Endothelial cell of umbilical vein (primary cell): ENCODE results near the gene BLTP1. TPM values are rescaled to one million over a fixed set of nuclear protein-coding genes. Genes with fewer than 3 reads are reported as not detected.

Source experiments
- BruUV-seq: library from RNA; stranded (reverse); fragments of 400-500 nt; replicated peaks from 2 replicates; lab custom pipeline; 2021; lab: Mats Ljungman, UMichigan
- CTCF ChIA-PET: fragments of 300-600, 350-600 bp; sonication (Branson Sonifier 250); formaldehyde crosslinking; loops from one replicate; lab custom pipeline; 2021; ENCODE audit warnings: antibody characterized with exemption, inconsistent platforms; lab: Charles Lee
- POLR2A ChIA-PET: fragments of 300-600, 350-600 bp; sonication (Branson Sonifier 250); formaldehyde crosslinking; loops from one replicate; lab custom pipeline; 2021; ENCODE audit warnings: antibody characterized with exemption, inconsistent platforms; lab: Charles Lee
- DNase-seq: peaks from one replicate; pipeline ENCODE4 v3.0.0-alpha.2; 2011; ENCODE audit warnings: low read depth, low spot score
- FAIRE-seq: peaks from 2 replicates; lab custom pipeline; 2011; peaks lifted over from hg19 to GRCh38; lab: Jason Lieb, UNC
- H2AFZ ChIP-seq: 2 replicates; pipeline ENCODE4 v1.6.0; 2012; ENCODE audit warnings: low read depth, low read length, control low read depth, inconsistent platforms
- H3K27ac ChIP-seq: 2 replicates; pipeline ENCODE4 v1.5.1; 2011; ENCODE audit warnings: low read depth, mild to moderate bottlenecking, control low read depth, low read length, moderate library complexity; ENCODE audit not compliant: insufficient read depth
- H3K27me3 ChIP-seq, 2 experiments: 2 replicates each; pipeline versions ENCODE4 v1.6.0 to v1.6.1; 2011; ENCODE audit warnings: low read length in 2 of 2, mixed read lengths in 1 of 2; ENCODE audit not compliant: control insufficient read depth in 2 of 2, insufficient read depth in 2 of 2
- H3K36me3 ChIP-seq, 2 experiments: 2 replicates in 1 of 2; 3 replicates in 1 of 2; pipeline ENCODE4 v1.5.1; 2011; ENCODE audit warnings: low read length in 2 of 2, mild to moderate bottlenecking in 1 of 2, moderate library complexity in 1 of 2; ENCODE audit not compliant: control insufficient read depth in 2 of 2, insufficient read depth in 2 of 2; ENCODE audit errors: extremely low read depth in 1 of 2
- H3K4me1 ChIP-seq: 3 replicates; pipeline ENCODE4 v1.5.1; 2011; ENCODE audit warnings: mild to moderate bottlenecking, low read length; ENCODE audit not compliant: control insufficient read depth, insufficient read depth; ENCODE audit errors: extremely low read depth
- H3K4me2 ChIP-seq: 2 replicates; pipeline ENCODE4 v1.6.1; 2011; ENCODE audit warnings: low read length, control low read depth, mixed read lengths; ENCODE audit not compliant: insufficient read depth
- H3K4me3 ChIP-seq, 3 experiments: fragments of 200-600 bp in 1 of 3; sonication (generic), shearing (Covaris generic) in 1 of 3; replicated peaks in 1 of 3; 2 replicates each; pipeline ENCODE4 v1.5.1; 2011 to 2016; ENCODE audit warnings: control low read depth in 3 of 3, low read length in 3 of 3, mild to moderate bottlenecking in 2 of 3, inconsistent platforms in 1 of 3, low read depth in 1 of 3, moderate library complexity in 1 of 3; ENCODE audit not compliant: insufficient read depth in 1 of 3
- H3K79me2 ChIP-seq: 2 replicates; pipeline ENCODE4 v1.6.0; 2012; ENCODE audit warnings: low read length, inconsistent platforms; ENCODE audit not compliant: control insufficient read depth, insufficient read depth
- H3K9ac ChIP-seq: replicated peaks from 2 replicates; pipeline ENCODE3; 2011; ENCODE audit warnings: low read length, control low read depth; ENCODE audit not compliant: insufficient read depth; ENCODE audit errors: extremely low read depth
- H3K9me1 ChIP-seq: replicated peaks from 3 replicates; pipeline ENCODE4 v1.6.0; 2011; ENCODE audit warnings: mild to moderate bottlenecking, low read length; ENCODE audit not compliant: control insufficient read depth, insufficient read depth; ENCODE audit errors: extremely low read depth
- H3K9me3 ChIP-seq: replicated peaks from 2 replicates; pipeline ENCODE4 v1.5.1; 2012; ENCODE audit warnings: low read length, inconsistent platforms; ENCODE audit not compliant: control insufficient read depth, insufficient read depth
- H4K20me1 ChIP-seq: replicated peaks from 2 replicates; pipeline ENCODE3; 2011; ENCODE audit warnings: mild to moderate bottlenecking, low read length; ENCODE audit not compliant: control insufficient read depth, insufficient read depth; ENCODE audit errors: extremely low read depth
- EZH2 ChIP-seq: IDR thresholded peaks from 2 replicates; pipeline ENCODE4 v1.6.1; 2012; ENCODE audit warnings: borderline replicate concordance, low read depth, mild to moderate bottlenecking, moderate library complexity, low read length, inconsistent platforms; ENCODE audit not compliant: severe bottlenecking
- FOS ChIP-seq: IDR thresholded peaks from 2 replicates; pipeline ENCODE4 v1.6.1; 2011; ENCODE audit warnings: mild to moderate bottlenecking, low read length, moderate library complexity, borderline replicate concordance; ENCODE audit not compliant: insufficient read depth
- GATA2 ChIP-seq: IDR thresholded peaks from 2 replicates; pipeline ENCODE4 v1.7.0; 2011; ENCODE audit warnings: low read depth, mild to moderate bottlenecking, moderate library complexity, mixed read lengths, low read length; ENCODE audit not compliant: insufficient read length, insufficient read depth
- JUN ChIP-seq: IDR thresholded peaks from 2 replicates; pipeline ENCODE4 v1.6.1; 2011; ENCODE audit warnings: borderline replicate concordance, low read depth; ENCODE audit not compliant: insufficient read length, insufficient read depth
- MYC ChIP-seq: IDR thresholded peaks from one replicate; pipeline ENCODE4 v1.6.1; 2011; ENCODE audit warnings: mild to moderate bottlenecking, low read depth, low read length
- POLR2A ChIP-seq: IDR thresholded peaks from 2 replicates; pipeline ENCODE4 v1.6.1; 2012; ENCODE audit warnings: low read depth, mild to moderate bottlenecking, control low read depth, low read length
- POLR2AphosphoS5 ChIP-seq: IDR thresholded peaks from 2 replicates; pipeline ENCODE4 v1.6.1; 2012; ENCODE audit warnings: low read depth, mild to moderate bottlenecking, control low read depth, low read length, moderate library complexity; ENCODE audit not compliant: insufficient read depth
- dilution Hi-C: fragments of 300-500 bp; cut with MboI; formaldehyde crosslinking; loops from one replicate; pipeline ENCODE4 v1.15.0; 2019; ENCODE audit warnings: low sequenced_read_pairs; ENCODE audit not compliant: extremely low pct_ligation_motif_present
- intact Hi-C: fragments of 100-400 bp; cut with micrococcal nuclease; formaldehyde crosslinking; loops from one replicate; pipeline ENCODE4 v1.10.0; 2022
- polyA plus RNA-seq, 4 experiments: library from polyadenylated mRNA; depleted of rRNA in 3 of 4; stranded (reverse) in 3 of 4; unstranded in 1 of 4; fragments of >200 nt; gene quantifications; 2 replicates each; pipeline versions ENCODE4 v1.2.1 to v1.2.3, GENCODE V29; 2011 to 2012; ENCODE audit warnings: missing spikeins in 1 of 4
- total RNA-seq: library from RNA; stranded (reverse); gene quantifications from 2 replicates; pipeline ENCODE4 v1.2.3, GENCODE V29; 2021
- TF ChIP-seq, protein P1 (sequence below), 2 donors: IDR thresholded peaks; 1 replicate in 1 of 2; 2 replicates in 1 of 2; pipeline ENCODE4 v1.5.1; 2011; ENCODE audit warnings: low read length in 2 of 2, mild to moderate bottlenecking in 2 of 2, moderate library complexity in 2 of 2, control low read depth in 1 of 2, inconsistent platforms in 1 of 2, low read depth in 1 of 2; ENCODE audit not compliant: insufficient read depth in 1 of 2; ENCODE audit errors: extremely low read depth in 1 of 2
- TF ChIP-seq, protein P2 (sequence below): IDR thresholded peaks from 2 replicates; pipeline ENCODE4 v1.6.1; 2011; ENCODE audit not compliant: insufficient read depth, insufficient read length

The BLTP1 gene
- total and polyA plus RNA-seq, 2 donors (not counting 3 experiments of a cell fraction or from before 2014, with no cell fraction given): 14.7 to 47.1 TPM

- no peaks in the 10 kb centered on the region for H3K79me2 ChIP-seq
- no peak overlapping the region for H3K27ac ChIP-seq
- DNase-seq (no peak), FAIRE-seq (no peak)
- no TSS peak for BruUV-seq
- H3K9me3 ChIP-seq: no peaks in the 10 kb centered on the region
- POLR2A ChIA-PET: no interaction called here
- TF ChIP-seq, protein P1, sequence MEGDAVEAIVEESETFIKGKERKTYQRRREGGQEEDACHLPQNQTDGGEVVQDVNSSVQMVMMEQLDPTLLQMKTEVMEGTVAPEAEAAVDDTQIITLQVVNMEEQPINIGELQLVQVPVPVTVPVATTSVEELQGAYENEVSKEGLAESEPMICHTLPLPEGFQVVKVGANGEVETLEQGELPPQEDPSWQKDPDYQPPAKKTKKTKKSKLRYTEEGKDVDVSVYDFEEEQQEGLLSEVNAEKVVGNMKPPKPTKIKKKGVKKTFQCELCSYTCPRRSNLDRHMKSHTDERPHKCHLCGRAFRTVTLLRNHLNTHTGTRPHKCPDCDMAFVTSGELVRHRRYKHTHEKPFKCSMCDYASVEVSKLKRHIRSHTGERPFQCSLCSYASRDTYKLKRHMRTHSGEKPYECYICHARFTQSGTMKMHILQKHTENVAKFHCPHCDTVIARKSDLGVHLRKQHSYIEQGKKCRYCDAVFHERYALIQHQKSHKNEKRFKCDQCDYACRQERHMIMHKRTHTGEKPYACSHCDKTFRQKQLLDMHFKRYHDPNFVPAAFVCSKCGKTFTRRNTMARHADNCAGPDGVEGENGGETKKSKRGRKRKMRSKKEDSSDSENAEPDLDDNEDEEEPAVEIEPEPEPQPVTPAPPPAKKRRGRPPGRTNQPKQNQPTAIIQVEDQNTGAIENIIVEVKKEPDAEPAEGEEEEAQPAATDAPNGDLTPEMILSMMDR (IDR thresholded peaks at IDR 0.05; ENCODE audit: extremely low read depth in 1 of 2, insufficient read depth in 1 of 2, low read depth in 1 of 2, low read length in 2 of 2): no peak
- TF ChIP-seq GATA2 (no peak), FOS (no peak)
- H3K9ac ChIP-seq: no peak overlapping the region
- H4K20me1 ChIP-seq: no peaks in the 10 kb centered on the region
- H3K9me1 ChIP-seq: no peaks in the 10 kb centered on the region
- H3K4me3 ChIP-seq: no peak overlapping the region
- dilution Hi-C loops: no loop called here
- no peaks in the 10 kb centered on the region for H3K4me1 ChIP-seq
- intact Hi-C loops: no loop called here
- H3K4me2 ChIP-seq: no peak overlapping the region
- H2AFZ ChIP-seq: no peak overlapping the region
- CTCF ChIA-PET: no interaction called here
- no peaks in the 10 kb centered on the region for H3K36me3 ChIP-seq
- H3K27me3 ChIP-seq: no peaks in the 10 kb centered on the region
Observed at GRCh38 chr4:122139139-122139538, 13.0 kb upstream of the BLTP1 start.

GRCh38 chr4:122140834-122141233 is 11.3 kb upstream of the BLTP1 start:
- intact Hi-C loops (no loop called here), dilution Hi-C loops (no loop called here)
- Histone ChIP-seq H4K20me1 (no peaks in the 10 kb centered on the region), H3K4me1 (no peaks in the 10 kb centered on the region), H3K9me3 (no peaks in the 10 kb centered on the region), H3K4me3 (no peak overlapping the region), H3K9me1 (no peaks in the 10 kb centered on the region), H3K79me2 (no peaks in the 10 kb centered on the region), H2AFZ (no peak overlapping the region), H3K9ac (no peak overlapping the region), H3K36me3 (no peaks in the 10 kb centered on the region), H3K27ac (no peak overlapping the region), H3K4me2 (no peak overlapping the region), H3K27me3 (no peaks in the 10 kb centered on the region)
- FAIRE-seq (no peak), DNase-seq (no peak)
- POLR2A ChIA-PET: no interaction called here
- BruUV-seq: no TSS peak
- CTCF ChIA-PET: no interaction called here
- TF ChIP-seq GATA2: no peak
- TF ChIP-seq FOS: no peak
- no peak for TF ChIP-seq EZH2
- no peak for TF ChIP-seq MYC
- no peak for TF ChIP-seq POLR2A
- TF ChIP-seq, protein P1 (IDR thresholded peaks at IDR 0.05; ENCODE audit: extremely low read depth in 1 of 2, insufficient read depth in 1 of 2, low read depth in 1 of 2, low read length in 2 of 2): no peak
- TF ChIP-seq, protein P2, sequence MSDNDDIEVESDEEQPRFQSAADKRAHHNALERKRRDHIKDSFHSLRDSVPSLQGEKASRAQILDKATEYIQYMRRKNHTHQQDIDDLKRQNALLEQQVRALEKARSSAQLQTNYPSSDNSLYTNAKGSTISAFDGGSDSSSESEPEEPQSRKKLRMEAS: no peak
- no peak for TF ChIP-seq JUN
- TF ChIP-seq POLR2AphosphoS5: no peak
